GM19351 (cell line): ENCODE results near the gene PAAF1.

ENCODE experiments used
- ATAC-seq: cut with Tn5 transposase; IDR thresholded peaks from one replicate; pipeline ENCODE4 v1.9.1; 2021; ENCODE audit warnings: mild to moderate bottlenecking, moderate library complexity; ENCODE audit not compliant: unreplicated experiment

PAAF1 gene

DNA sequence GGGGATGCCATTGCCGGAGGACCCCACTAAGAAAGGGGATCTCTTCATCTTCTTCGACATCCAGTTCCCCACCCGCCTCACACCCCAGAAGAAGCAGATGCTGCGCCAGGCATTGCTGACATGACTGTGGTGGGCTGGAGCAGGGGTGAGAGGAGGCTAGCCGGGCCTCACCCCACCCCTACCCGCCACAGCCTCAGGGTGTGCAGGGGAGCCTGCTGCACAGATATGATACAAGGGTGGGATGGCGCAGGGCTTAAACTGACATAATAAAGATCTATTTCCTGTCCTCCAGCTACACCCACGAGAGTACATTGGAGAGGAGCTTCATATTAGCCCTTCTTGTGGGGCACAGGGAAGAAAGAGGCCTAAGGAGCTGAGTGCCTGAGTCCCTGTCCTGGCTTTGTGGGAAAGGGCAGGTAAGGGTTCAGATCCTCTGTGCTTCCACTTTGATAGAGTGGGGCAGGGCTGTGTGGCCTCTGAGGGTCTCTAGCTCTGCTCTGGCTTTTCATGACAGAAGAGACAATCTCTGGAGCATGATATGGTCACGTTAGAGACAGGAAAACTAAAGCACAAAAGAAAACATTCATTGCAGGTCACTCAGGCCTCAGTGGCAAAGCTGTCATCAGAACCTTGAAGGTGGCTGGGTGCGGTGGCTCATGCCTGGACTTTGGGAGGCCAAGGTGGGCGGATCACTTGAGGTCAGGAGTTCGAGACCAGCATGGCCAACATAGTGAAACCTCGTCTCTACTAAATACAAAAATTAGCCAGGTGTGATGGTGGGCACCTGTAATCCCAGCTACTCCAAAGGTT, 93.4 kb downstream of the PAAF1 start:
- no peak for ATAC-seq

- no peak for ATAC-seq
Measured at GRCh38 chr11:73971175-73971719, 94.4 kb downstream of the PAAF1 start.

DNA sequence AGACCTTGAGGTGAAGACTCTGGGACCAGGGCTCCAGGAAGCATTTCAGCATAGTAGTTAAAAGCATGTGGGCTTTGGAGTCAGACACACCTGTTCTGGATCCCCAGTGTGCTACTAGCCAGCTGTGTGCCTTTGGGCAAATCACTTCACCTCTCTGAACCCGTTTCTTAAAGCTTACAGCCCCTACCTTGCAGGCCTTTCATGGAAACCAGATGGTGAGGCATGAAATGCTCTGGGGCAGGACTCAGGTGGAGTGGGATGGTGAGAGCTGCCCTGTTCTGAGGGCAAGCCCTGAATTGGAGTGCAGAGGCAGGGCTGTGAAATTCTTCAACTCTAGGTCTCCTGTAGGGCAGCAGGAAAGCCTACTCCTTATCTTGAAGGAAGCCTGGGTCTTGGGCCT, 95.4 kb downstream of the PAAF1 start:
- ATAC-seq = no peak

GRCh38 chr11:73972620-73973449, 96.0 kb downstream of the PAAF1 start:
- no peak for ATAC-seq

GRCh38 chr11:73974604-73975478, 98.0 kb downstream of the PAAF1 start:
- no peak for ATAC-seq

DNA sequence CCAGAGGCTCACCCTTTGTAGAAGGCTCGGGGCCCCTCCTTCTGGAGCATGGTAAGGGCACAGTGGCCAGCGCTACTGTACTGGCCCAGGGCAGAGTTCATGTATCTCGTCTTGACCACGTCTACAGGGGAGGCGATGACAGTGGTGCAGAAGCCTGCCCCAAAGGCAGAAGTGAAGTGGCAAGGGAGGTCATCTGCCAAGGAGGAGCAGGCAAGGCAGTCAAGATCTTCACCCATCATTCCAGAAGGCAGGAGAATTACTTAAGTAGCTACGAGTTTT, 98.6 kb downstream of the PAAF1 start:
- ATAC-seq = no peak

GRCh38 chr11:73976451-73977151, 99.8 kb downstream of the PAAF1 start:
- ATAC-seq = no peak

DNA sequence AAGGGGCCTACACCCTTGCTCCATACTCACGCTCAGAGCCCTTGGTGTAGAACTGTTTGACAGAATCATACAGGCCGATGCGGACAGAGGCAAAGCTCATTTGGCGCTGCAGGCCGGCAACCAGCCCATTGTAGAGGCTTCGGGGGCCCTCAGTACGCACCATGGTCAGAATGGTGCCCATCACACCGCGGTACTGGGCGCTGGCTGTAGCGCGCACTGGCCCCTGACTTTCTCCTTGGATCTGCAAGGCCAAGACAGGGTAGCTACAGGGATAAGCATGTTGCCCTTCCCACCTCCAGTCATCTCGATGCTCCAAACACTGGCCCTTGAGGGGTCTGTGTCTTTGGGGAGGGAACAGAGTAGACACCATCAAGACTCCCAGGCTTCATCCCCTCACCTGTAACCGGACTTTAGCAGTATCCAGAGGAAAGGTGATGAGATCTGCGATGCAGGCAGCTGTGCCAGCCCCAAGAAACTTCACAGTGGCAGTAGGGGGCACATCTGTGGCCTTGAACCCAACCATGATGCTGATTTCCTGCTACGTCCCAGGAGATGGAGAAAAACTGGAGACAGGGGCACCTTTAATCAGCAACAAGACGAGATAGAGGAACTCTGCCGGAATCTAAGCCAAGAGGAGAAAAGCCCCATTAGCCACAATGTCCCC, 101.2 kb downstream of the PAAF1 start:
- ATAC-seq = no peak

DNA sequence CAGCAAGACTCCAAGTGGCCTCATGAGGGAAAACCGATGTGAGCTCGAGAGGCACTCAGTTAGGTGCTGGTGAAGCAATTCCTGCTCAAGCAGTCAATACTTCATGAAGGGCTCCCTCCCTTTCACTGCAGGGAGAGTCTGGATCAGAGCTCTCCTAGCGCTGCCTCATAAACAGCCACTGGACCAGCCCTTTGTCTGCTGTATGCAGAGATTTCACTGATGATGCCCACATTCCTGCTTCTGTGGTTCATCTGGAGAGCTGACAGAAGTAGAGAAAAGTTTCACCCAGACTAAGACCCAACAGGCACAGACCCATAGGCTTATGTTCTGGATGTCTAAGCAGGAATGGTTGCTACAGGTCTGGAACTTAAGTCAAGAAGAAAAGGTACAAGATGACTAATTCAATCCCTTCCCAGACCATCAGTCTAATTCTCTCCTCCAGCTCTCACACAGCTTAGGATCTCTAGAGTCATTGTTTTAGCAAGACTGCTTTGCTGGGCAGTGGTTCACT, 101.8 kb downstream of the PAAF1 start:
- no peak for ATAC-seq

DNA sequence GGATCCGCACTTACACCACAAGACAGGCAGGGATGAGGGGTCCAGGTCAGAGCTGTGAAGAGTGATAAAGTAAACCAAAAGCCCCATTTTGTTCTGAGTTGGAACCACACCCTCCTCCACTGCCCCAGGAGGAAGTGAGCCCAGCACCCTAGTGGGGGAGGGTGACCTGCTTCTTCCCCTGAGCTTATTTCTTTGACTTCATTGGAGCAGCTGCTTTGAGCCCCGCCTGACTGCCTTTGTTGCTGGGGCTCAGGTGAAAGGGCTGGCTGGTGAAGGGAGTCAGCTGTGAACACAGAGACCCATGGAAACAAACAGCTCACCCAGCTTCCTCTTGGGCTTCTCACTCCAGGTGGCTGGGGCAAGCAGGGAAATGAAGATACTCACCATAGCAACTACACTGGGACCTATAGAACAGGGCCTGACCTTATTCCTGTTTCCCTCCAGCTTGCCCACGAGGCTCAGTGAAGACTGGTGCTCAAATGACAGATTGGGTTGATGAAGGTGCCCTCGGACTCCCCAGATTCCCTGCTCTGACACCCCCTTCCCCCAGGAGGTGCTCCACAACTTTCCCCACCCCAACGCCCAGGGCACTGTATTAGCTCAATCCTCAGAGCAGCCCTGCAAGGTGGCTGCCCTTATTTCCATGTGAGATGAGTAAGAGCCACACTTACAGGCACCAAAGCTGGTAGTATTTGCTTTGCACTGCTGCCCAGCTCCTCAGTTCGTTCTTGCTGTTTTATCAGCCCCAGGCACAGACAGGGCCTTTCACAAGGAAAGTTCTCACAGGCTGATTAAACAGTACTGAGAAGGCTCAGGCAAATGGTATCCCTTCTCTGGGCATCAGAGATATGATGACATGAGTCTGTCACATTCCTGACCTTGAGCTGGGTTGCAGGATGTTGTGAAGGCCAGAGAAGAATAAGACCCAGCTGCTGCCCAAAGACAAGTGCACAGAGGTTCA, 103.5 kb downstream of the PAAF1 start:
- peak; percentile 51 for ATAC-seq
